GM23338 (cell line): ENCODE measurements around the gene NTM. TPM values are rescaled to one million over a fixed set of nuclear protein-coding genes. Genes with fewer than 3 reads are reported as not detected.

Experiments used
- ATAC-seq: fragments of 200-7000 bp; cut with Tn5 transposase; 3 replicates; pipeline ENCODE4 v1.9.1; 2020
- DNase-seq: peaks from one replicate; pipeline ENCODE4 v3.0.0-alpha.2; 2015; ENCODE audit warnings: low spot score
- H2AFZ ChIP-seq: fragments of 200-600 bp; sonication (generic); 2 replicates; pipeline ENCODE4 v1.8.0; 2016; ENCODE audit warnings: antibody characterized with exemption, mild to moderate bottlenecking, moderate library complexity
- H3F3A ChIP-seq: fragments of 200-600 bp; sonication (generic); replicated peaks from 2 replicates; pipeline ENCODE4 v1.8.0; 2017; ENCODE audit warnings: antibody characterized with exemption, mixed run types, low read depth
- H3K27ac ChIP-seq: fragments of 200-600 bp; sonication (generic); 2 replicates; pipeline ENCODE4 v1.6.1; 2016; ENCODE audit warnings: low read depth
- H3K27me3 ChIP-seq: fragments of 200-600 bp; sonication (generic); 2 replicates; pipeline ENCODE4 v1.8.0; 2016; ENCODE audit warnings: mild to moderate bottlenecking, mixed run types, moderate library complexity; ENCODE audit not compliant: insufficient read depth
- H3K36me3 ChIP-seq: fragments of 200-600 bp; sonication (generic); 2 replicates; pipeline ENCODE4 v1.8.0; 2016; ENCODE audit warnings: mild to moderate bottlenecking; ENCODE audit not compliant: insufficient read depth
- H3K4me1 ChIP-seq: fragments of 200-600 bp; sonication (generic); 2 replicates; pipeline ENCODE4 v1.8.0; 2016; ENCODE audit warnings: mild to moderate bottlenecking, moderate library complexity; ENCODE audit not compliant: insufficient read depth
- H3K4me2 ChIP-seq: fragments of 200-600 bp; sonication (generic); 2 replicates; pipeline ENCODE4 v1.7.1; 2017; ENCODE audit warnings: mixed run types
- H3K4me3 ChIP-seq: fragments of 200-600 bp; sonication (generic); 2 replicates; pipeline ENCODE4 v1.6.1; 2016; ENCODE audit warnings: mixed run types
- H3K79me2 ChIP-seq: fragments of 200-600 bp; sonication (generic); replicated peaks from 2 replicates; pipeline ENCODE4 v1.8.0; 2017; ENCODE audit warnings: mild to moderate bottlenecking; ENCODE audit not compliant: insufficient read depth
- H3K9me2 ChIP-seq: fragments of 200-600 bp; sonication (generic); 2 replicates; pipeline ENCODE4 v1.8.0; 2017; ENCODE audit not compliant: insufficient read depth
- H4K20me1 ChIP-seq: fragments of 200-600 bp; sonication (generic); replicated peaks from 2 replicates; pipeline ENCODE4 v1.8.0; 2017; ENCODE audit warnings: mild to moderate bottlenecking; ENCODE audit not compliant: insufficient read depth
- H3K27ac Mint-ChIP-seq: 2 replicates; pipeline ENCODE4 v1.8.0; 2020; ENCODE audit warnings: inconsistent platforms, mild to moderate bottlenecking, moderate library complexity, mixed read lengths
- H3K27me3 Mint-ChIP-seq: 3 replicates; pipeline ENCODE4 v1.8.0; 2022; ENCODE audit warnings: low read depth, mild to moderate bottlenecking, moderate library complexity, mixed read lengths, inconsistent platforms; ENCODE audit not compliant: insufficient read depth, poor library complexity
- H3K36me3 Mint-ChIP-seq: 3 replicates; pipeline ENCODE4 v1.8.0; 2021; ENCODE audit warnings: low read depth, mild to moderate bottlenecking, inconsistent platforms, moderate library complexity, mixed read lengths
- H3K4me1 Mint-ChIP-seq: 3 replicates; pipeline ENCODE4 v1.8.0; 2020; ENCODE audit warnings: mild to moderate bottlenecking, inconsistent platforms, mixed read lengths
- H3K4me3 Mint-ChIP-seq: 3 replicates; pipeline ENCODE4 v1.8.0; 2021; ENCODE audit warnings: moderate library complexity, mild to moderate bottlenecking, inconsistent platforms, mixed read lengths
- H3K9me3 Mint-ChIP-seq: 3 replicates; pipeline ENCODE4 v1.8.0; 2020; ENCODE audit warnings: moderate library complexity, mild to moderate bottlenecking, inconsistent platforms, mixed read lengths
- CREB1 ChIP-seq: fragments of 250-450 bp; sonication (Bioruptor Pico); IDR thresholded peaks from 2 replicates; pipeline ENCODE4 v1.5.0; 2020; ENCODE audit warnings: low read depth, mild to moderate bottlenecking, moderate library complexity
- CTCF ChIP-seq, 2 experiments: fragments of 200-600 bp in 1 of 2; sonication (generic) in 1 of 2; conservative IDR thresholded peaks; 2 replicates each; pipeline versions ENCODE4 v1.5.1 to v1.6.1; 2016 to 2017; ENCODE audit warnings: antibody characterized with exemption in 2 of 2, low read depth in 2 of 2, mild to moderate bottlenecking in 2 of 2, moderate library complexity in 1 of 2
- EZH2phosphoT487 ChIP-seq: fragments of 200-600 bp; sonication (generic); IDR thresholded peaks from one replicate; pipeline ENCODE4 v1.8.1; 2018; ENCODE audit warnings: antibody characterized with exemption; ENCODE audit not compliant: unreplicated experiment
- JUNB ChIP-seq: IDR thresholded peaks from one replicate; pipeline ENCODE4 v1.6.1; 2016; ENCODE audit warnings: antibody characterized with exemption; ENCODE audit not compliant: unreplicated experiment
- POLR2AphosphoS5 ChIP-seq: IDR thresholded peaks from 2 replicates; pipeline ENCODE4 v1.6.1; 2016; ENCODE audit warnings: antibody characterized with exemption, low read depth
- REST ChIP-seq: IDR thresholded peaks from one replicate; pipeline ENCODE4 v1.6.1; 2018; ENCODE audit warnings: antibody characterized with exemption; ENCODE audit not compliant: unreplicated experiment
- STAT1 ChIP-seq: IDR thresholded peaks from one replicate; pipeline ENCODE4 v1.6.1; 2016; ENCODE audit warnings: antibody characterized with exemption; ENCODE audit not compliant: unreplicated experiment
- ZNF114 ChIP-seq: fragments of 250-450 bp; sonication (Bioruptor Pico); IDR thresholded peaks from 2 replicates; pipeline ENCODE4 v1.5.0; 2020; ENCODE audit warnings: mild to moderate bottlenecking, moderate library complexity
- ZNF462 ChIP-seq: fragments of 250-450 bp; sonication (Bioruptor Pico); IDR thresholded peaks from 2 replicates; pipeline ENCODE4 v1.5.0; 2020; ENCODE audit warnings: mild to moderate bottlenecking, moderate library complexity
- polyA plus RNA-seq: library from polyadenylated mRNA; unstranded; fragments of >200 nt; fragmentation: Nextera tagmentation; extraction: Ambion mirVana; gene quantifications from 2 replicates; pipeline ENCODE4 v1.2.1, GENCODE V29; 2016
- total RNA-seq: library from RNA; depleted of rRNA; stranded (reverse); fragments of >200 nt; shearing (Covaris generic); gene quantifications from 2 replicates; pipeline ENCODE4 v1.2.3, GENCODE V29; 2014

Gene NTM
- total and polyA plus RNA-seq, 2 experiments from 2014 or later, result 10.6 to 14.6 TPM

GRCh38 chr11:131723088-131723487 is 352.7 kb downstream of the NTM start (continued):
- TF ChIP-seq CREB1 (CRISPR knock-in tag) (no peak), REST (no peak), CTCF (conservative IDR thresholded peaks at IDR 0.05; ENCODE audit: low read depth in 2 of 2) (no peak), EZH2phosphoT487 (no peak)

GRCh38 chr11:131724436-131724975 is 354.1 kb downstream of the NTM start:
- no peak overlapping the region for H2AFZ ChIP-seq
- no peaks in the 10 kb centered on the region for H3K79me2 ChIP-seq
- 0 out of 2 replicates have a peak, but pooled peaks cover 7% of the 10 kb centered on the region for H3K4me1 ChIP-seq
- H3K9me2 ChIP-seq, result no peaks in the 10 kb centered on the region; the same call in none of the 2 replicates
- no peaks in the 10 kb centered on the region for H3K27me3 ChIP-seq
- H3K4me3 Mint-ChIP-seq, result no peak overlapping the region
- H3K27me3 Mint-ChIP-seq, result peaks cover 8% of the 10 kb centered on the region
- H3K4me1 Mint-ChIP-seq, result peaks cover 6% of the 10 kb centered on the region; the same call in 1 of the 3 replicates
- ATAC-seq (no peak), DNase-seq (no peak)
- no peaks in the 10 kb centered on the region for H3K9me3 Mint-ChIP-seq
- no peak overlapping the region for H3K4me3 ChIP-seq
- H3K27ac ChIP-seq, result no peak overlapping the region
- no peak overlapping the region for H3K27ac Mint-ChIP-seq
- H3F3A ChIP-seq, result no peaks in the 10 kb centered on the region
- no peak overlapping the region for H3K4me2 ChIP-seq
- no peak for TF ChIP-seq ZNF114 (CRISPR knock-in tag)
- TF ChIP-seq CREB1 (CRISPR knock-in tag), result no peak
- no peak for TF ChIP-seq STAT1
- no peak for TF ChIP-seq JUNB
- no peak for TF ChIP-seq ZNF462
- no peak for TF ChIP-seq CTCF (conservative IDR thresholded peaks at IDR 0.05; ENCODE audit: low read depth in 2 of 2)
- TF ChIP-seq POLR2AphosphoS5, result no peak
- H3K36me3 Mint-ChIP-seq, result no peaks in the 10 kb centered on the region
- H4K20me1 ChIP-seq, result no peaks in the 10 kb centered on the region
- H3K36me3 ChIP-seq, result no peaks in the 10 kb centered on the region
